SK-N-MC (cell line): ENCODE measurements around the gene TGM1.
"Not testable (repeated sequence)": the region's sequence is repeated elsewhere in the genome, so short reads cannot be mapped to it uniquely, and the experiment has no call there.

ENCODE experiments used
- EZH2 ChIP-seq: fragments of 200-600 bp; sonication (generic); IDR thresholded peaks from one replicate; pipeline ENCODE4 v1.6.1; 2017; ENCODE audit warnings: antibody characterized with exemption
- POLR2AphosphoS5 ChIP-seq: IDR thresholded peaks from 2 replicates; pipeline ENCODE4 v1.6.1; 2012; ENCODE audit warnings: mild to moderate bottlenecking, low read depth, low read length, borderline replicate concordance

DNA sequence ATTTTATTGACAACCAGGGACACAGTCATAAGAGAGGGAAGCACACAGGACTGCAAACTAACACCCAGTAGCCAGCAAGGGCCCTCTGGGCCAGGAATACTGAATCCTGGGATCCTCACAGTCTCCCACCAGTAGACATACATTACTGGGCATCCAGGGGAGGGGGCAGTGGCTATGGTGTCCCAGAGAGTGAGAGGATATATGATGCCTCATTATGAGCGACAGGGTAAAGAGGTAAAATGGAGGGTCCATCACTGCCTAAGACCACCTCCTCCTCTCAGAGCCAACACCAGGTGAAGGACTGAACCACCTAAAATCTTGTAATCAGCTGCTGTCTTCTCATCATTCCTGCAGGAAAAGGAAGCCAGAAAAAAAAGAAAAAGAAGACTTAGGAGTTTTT, 46.1 kb downstream of the TGM1 start:
- not testable (repeated sequence) for TF ChIP-seq POLR2AphosphoS5, EZH2
